ENCODE results near the gene ACTN3.

GRCh38 chr11:66556086-66556485, 9.4 kb downstream of the ACTN3 start:
- TF ChIP-seq CTCF (IDR thresholded peaks at IDR 0.05; ENCODE audit: insufficient read depth, low read length) = no peak
- TF ChIP-seq GABPA (IDR thresholded peaks at IDR 0.05; ENCODE audit: low read depth) = no peak
- TF ChIP-seq POLR2AphosphoS5 (IDR thresholded peaks at IDR 0.05; ENCODE audit: low read depth) = no peak
- TF ChIP-seq REST (IDR thresholded peaks at IDR 0.05; ENCODE audit: insufficient replicate concordance, low read depth) = no peak
- TF ChIP-seq SPI1 (IDR thresholded peaks at IDR 0.05; ENCODE audit: borderline replicate concordance, low read depth) = no peak
